ENCODE results near the gene LBHD1. TPM values are rescaled to one million over a fixed set of nuclear protein-coding genes. Genes with fewer than 3 reads are reported as not detected.
"Not testable (repeated sequence)": the region's sequence is repeated elsewhere in the genome, so short reads cannot be mapped to it uniquely, and the experiment has no call there.

LBHD1 gene
- polyA plus RNA-seq (ENCODE audit: insufficient read length) = 5.8 TPM

GRCh38 chr11:62671608-62672389 is at the start of gene LBHD1, which contains the start of gene UQCC3:
Gene LBHD1, minus strand, starts transcription at chr11:62672267. Its CDS starts 2,236 bp downstream, at chr11:62670031.
Gene UQCC3, plus strand, starts transcription at chr11:62671673. Its CDS starts 73 bp downstream, at chr11:62671746.
- peak; percentile 54 for DNase-seq (ENCODE audit: low read depth)

GRCh38 chr11:62719302-62719978 is 47.4 kb upstream of the LBHD1 start:
- DNase-seq (ENCODE audit: low read depth) = no peak

GRCh38 chr11:62716816-62717215 is 44.7 kb upstream of the LBHD1 start:
- DNase-seq (ENCODE audit: low read depth) = no peak

GRCh38 chr11:62716206-62716605 is 44.1 kb upstream of the LBHD1 start:
- no peak for DNase-seq (ENCODE audit: low read depth)

GRCh38 chr11:62715150-62716130 is 43.4 kb upstream of the LBHD1 start:
- DNase-seq (ENCODE audit: low read depth) = no peak

- no peak for DNase-seq (ENCODE audit: low read depth)
These were observed 41.3 kb upstream of the LBHD1 start for GRCh38 chr11:62713343-62713742.

- DNase-seq (ENCODE audit: low read depth) = no peak
These were observed 40.8 kb upstream of the LBHD1 start for GRCh38 chr11:62712861-62713260.

- DNase-seq (ENCODE audit: low read depth) = no peak
These were observed 40.3 kb upstream of the LBHD1 start for GRCh38 chr11:62712276-62712812.

- DNase-seq (ENCODE audit: low read depth) = no peak
These were observed 37.9 kb upstream of the LBHD1 start for GRCh38 chr11:62710001-62710345.

GRCh38 chr11:62709247-62710000 is 37.4 kb upstream of the LBHD1 start:
- peak; percentile 98 for DNase-seq (ENCODE audit: low read depth)

GRCh38 chr11:62708793-62709192 is 36.7 kb upstream of the LBHD1 start:
- DNase-seq (ENCODE audit: low read depth) = no peak

GRCh38 chr11:62708392-62708791 is 36.3 kb upstream of the LBHD1 start:
- no peak for DNase-seq (ENCODE audit: low read depth)

GRCh38 chr11:62707277-62707861 is 35.3 kb upstream of the LBHD1 start, which contains the start of the genes BSCL2 and GNG3:
Gene BSCL2, minus strand, starts transcription at chr11:62707424. Its CDS starts 229 bp downstream, at chr11:62707195.
Gene GNG3, plus strand, starts transcription at chr11:62707676. Its CDS starts 620 bp downstream, at chr11:62708296.
- no peak for DNase-seq (ENCODE audit: low read depth)

GRCh38 chr11:62706850-62707247 is 34.8 kb upstream of the LBHD1 start:
- DNase-seq (ENCODE audit: low read depth) = no peak

- no peak for DNase-seq (ENCODE audit: low read depth)
These were observed 34.1 kb upstream of the LBHD1 start for GRCh38 chr11:62705880-62706849.

- no peak for DNase-seq (ENCODE audit: low read depth)
These were observed 33.3 kb upstream of the LBHD1 start for GRCh38 chr11:62705413-62705812.

GRCh38 chr11:62703921-62704320 is 31.9 kb upstream of the LBHD1 start:
- not testable (repeated sequence) for DNase-seq (ENCODE audit: low read depth)

GRCh38 chr11:62702246-62702645 is 30.2 kb upstream of the LBHD1 start:
- DNase-seq (ENCODE audit: low read depth) = no peak

Measured in forelimb muscle (tissue), 1 donor.